ENCODE measurements around the gene AACS. TPM values are rescaled to one million over a fixed set of nuclear protein-coding genes. Genes with fewer than 3 reads are reported as not detected.

AACS gene
- total and polyA plus RNA-seq, 2 of the 13 experiments (the other 11 are each of a cell fraction or from before 2014, with no cell fraction given), result 23.3 to 28.8 TPM

- TF ChIP-seq EHMT2 (IDR thresholded peaks at IDR 0.05; ENCODE audit: borderline replicate concordance, low read depth, low read length) (no peak), CEBPZ (IDR thresholded peaks at IDR 0.05; ENCODE audit: low read length) (no peak), TEAD3 (CRISPR knock-in tag; optimal IDR thresholded peaks at IDR 0.05; ENCODE audit: borderline replicate concordance) (no peak), NFKB2 (CRISPR knock-in tag; IDR thresholded peaks at IDR 0.05; ENCODE audit: borderline replicate concordance) (no peak), ATM (IDR thresholded peaks at IDR 0.05; ENCODE audit: borderline replicate concordance) (no peak), ZNF703 (CRISPR knock-in tag; IDR thresholded peaks at IDR 0.05; ENCODE audit: borderline replicate concordance) (no peak), ZBTB8A (CRISPR knock-in tag; IDR thresholded peaks at IDR 0.05; ENCODE audit: borderline replicate concordance, low read depth) (no peak), GABPA (IDR thresholded peaks at IDR 0.05; ENCODE audit: low read depth, low read length) (no peak), GABPA (CRISPR knock-in tag; IDR thresholded peaks at IDR 0.05; ENCODE audit: low read depth) (no peak)
Measured at GRCh38 chr12:125180144-125180543, 114.9 kb downstream of the AACS start (continued).

- Histone ChIP-seq H3K36me3 (replicated peaks in 1 of 2; ENCODE audit: control insufficient read depth in 1 of 2, insufficient read depth in 2 of 2, low read length in 2 of 2) (no peaks in the 10 kb centered on the region), H4K20me1 (ENCODE audit: insufficient read depth, low read length) (no peaks in the 10 kb centered on the region), H3K9me3 (ENCODE audit: low read length) (no peaks in the 10 kb centered on the region), H2AFZ (ENCODE audit: low read length) (no peak overlapping the region), H3K4me1 (ENCODE audit: insufficient read depth, low read length) (no peaks in the 10 kb centered on the region), H3K27ac (ENCODE audit: extremely low read length, insufficient read depth, low read length) (no peak overlapping the region), H3K79me2 (ENCODE audit: insufficient read depth, low read length) (no peaks in the 10 kb centered on the region), H3K9ac (ENCODE audit: insufficient read depth, low read depth, low read length) (no peak overlapping the region), H3K27me3 (ENCODE audit: control insufficient read depth in 1 of 2, insufficient read depth in 2 of 2, low read length in 2 of 2) (peaks cover 5 to 27% of the 10 kb centered on the region in 2 experiments), H3K4me2 (ENCODE audit: low read depth, low read length) (no peak overlapping the region), H3K4me3 (replicated peaks in 1 of 3; ENCODE audit: insufficient read depth in 1 of 3, low read depth in 2 of 3, low read length in 3 of 3) (no peak overlapping the region)
- in situ Hi-C loops (cut with HindIII; ENCODE audit: extremely low pct_ligation_motif_present, low pct_unique_long_range_greater_than_20kb), result loop anchor here (5.0 kb wide), 1 partner anchor 221 kb away; no protein-coding TSS in a partner anchor
- FAIRE-seq, result no peak
- no peak for DNase-seq (ENCODE audit: low spot score)
- no peak for ATAC-seq
- BruUV-seq (replicated peaks), result no TSS peak
- 0% methylated on average over 1 of the region's 1 CpG for WGBS (ENCODE audit: low lambda C conversion rate)
- ChIA-PET POLR2A (no interaction called here), CTCF (ENCODE audit: low intra/inter-chr PET ratio, low total read pairs) (no interaction called here)
- intact Hi-C loops (cut with micrococcal nuclease; ENCODE audit: unreplicated experiment), result loop anchor here (10.0 kb wide), 1 partner anchor 504 kb away; no protein-coding TSS in a partner anchor
- TF ChIP-seq ATAD3A (CRISPR knock-in tag; IDR thresholded peaks at IDR 0.05), result no peak
- no peak for TF ChIP-seq ARNT2 (CRISPR knock-in tag; IDR thresholded peaks at IDR 0.05; ENCODE audit: low read depth)
Measured at GRCh38 chr12:125181107-125181506, 115.9 kb downstream of the AACS start.
